ENCODE results near the gene RAE1. TPM values are rescaled to one million over a fixed set of nuclear protein-coding genes. Genes with fewer than 3 reads are reported as not detected.

The RAE1 gene, protein sequence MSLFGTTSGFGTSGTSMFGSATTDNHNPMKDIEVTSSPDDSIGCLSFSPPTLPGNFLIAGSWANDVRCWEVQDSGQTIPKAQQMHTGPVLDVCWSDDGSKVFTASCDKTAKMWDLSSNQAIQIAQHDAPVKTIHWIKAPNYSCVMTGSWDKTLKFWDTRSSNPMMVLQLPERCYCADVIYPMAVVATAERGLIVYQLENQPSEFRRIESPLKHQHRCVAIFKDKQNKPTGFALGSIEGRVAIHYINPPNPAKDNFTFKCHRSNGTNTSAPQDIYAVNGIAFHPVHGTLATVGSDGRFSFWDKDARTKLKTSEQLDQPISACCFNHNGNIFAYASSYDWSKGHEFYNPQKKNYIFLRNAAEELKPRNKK
- total RNA-seq (10 to 100 TPM; 12.9 to 18.6 (median 15.5) TPM), polyA plus RNA-seq (10 to 100 TPM in 1 of 2 donors, 1 to 10 TPM in 1; 7.5 to 26.8 TPM)
- long read RNA-seq, donor 1, transcript RAE1-203 (12 exons, 2,639 nt) = major isoform, 28 of 33 reads
- long read RNA-seq, donor 1, partial matches to known transcripts = 2 of 33 reads
- long read RNA-seq, donor 1, other reads (novel, unspliced or antisense) = 1 of 33 reads
- long read RNA-seq, donor 2, transcript RAE1-203 (12 exons, 2,639 nt) = major isoform, 145 of 155 reads
- long read RNA-seq, donor 2, partial matches to known transcripts = 2 of 155 reads
- long read RNA-seq, donor 2, other reads (novel, unspliced or antisense) = 5 of 155 reads
- long read RNA-seq, donor 3, transcript RAE1-203 (12 exons, 2,639 nt) = major isoform, 34 of 38 reads
- long read RNA-seq, donor 3, partial matches to known transcripts = 2 of 38 reads
- long read RNA-seq, donor 3, other reads (novel, unspliced or antisense) = 1 of 38 reads

DNA sequence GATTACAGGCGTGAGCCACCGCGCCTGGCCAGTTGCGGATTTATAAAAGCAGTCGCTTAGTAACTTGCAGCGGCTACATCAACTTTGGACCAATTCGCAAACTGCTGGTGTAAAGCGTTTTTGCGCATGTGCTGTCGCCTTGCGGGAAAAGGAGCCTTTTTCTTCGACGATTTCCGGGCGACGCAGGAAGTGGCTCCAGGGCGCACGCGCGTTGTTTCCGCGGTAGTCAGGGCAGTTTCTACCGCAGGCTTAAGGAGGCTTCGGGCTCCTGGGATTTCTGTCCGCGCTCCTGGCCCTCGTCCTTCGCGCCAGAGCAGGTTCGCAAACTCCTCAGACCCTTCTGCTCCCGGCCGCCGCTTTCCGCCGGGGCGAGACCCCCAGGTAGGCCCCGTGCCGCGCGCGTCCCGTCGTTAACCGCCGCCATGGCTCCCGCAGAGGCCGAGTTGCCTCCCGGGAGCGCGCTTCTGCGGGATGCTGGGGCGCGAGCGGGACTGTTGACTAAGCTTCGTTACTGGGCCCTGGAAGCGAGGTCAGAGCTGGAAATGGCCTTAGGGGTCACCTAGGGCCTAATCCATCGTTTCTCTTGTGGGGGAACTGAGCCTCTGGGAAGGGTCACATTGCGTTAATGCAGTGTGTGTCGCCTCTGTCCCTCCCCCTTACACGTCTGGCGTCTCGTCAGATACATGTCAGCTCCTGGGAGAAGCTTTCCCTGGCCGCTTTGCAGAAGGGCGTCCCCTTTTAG lies at the start of gene RAE1:
TSS of gene RAE1 (plus strand) at position 214 of the 742 bp plus-strand sequence. CDS start 2,784 bp downstream, outside the sequence.
- TF ChIP-seq, protein P1, sequence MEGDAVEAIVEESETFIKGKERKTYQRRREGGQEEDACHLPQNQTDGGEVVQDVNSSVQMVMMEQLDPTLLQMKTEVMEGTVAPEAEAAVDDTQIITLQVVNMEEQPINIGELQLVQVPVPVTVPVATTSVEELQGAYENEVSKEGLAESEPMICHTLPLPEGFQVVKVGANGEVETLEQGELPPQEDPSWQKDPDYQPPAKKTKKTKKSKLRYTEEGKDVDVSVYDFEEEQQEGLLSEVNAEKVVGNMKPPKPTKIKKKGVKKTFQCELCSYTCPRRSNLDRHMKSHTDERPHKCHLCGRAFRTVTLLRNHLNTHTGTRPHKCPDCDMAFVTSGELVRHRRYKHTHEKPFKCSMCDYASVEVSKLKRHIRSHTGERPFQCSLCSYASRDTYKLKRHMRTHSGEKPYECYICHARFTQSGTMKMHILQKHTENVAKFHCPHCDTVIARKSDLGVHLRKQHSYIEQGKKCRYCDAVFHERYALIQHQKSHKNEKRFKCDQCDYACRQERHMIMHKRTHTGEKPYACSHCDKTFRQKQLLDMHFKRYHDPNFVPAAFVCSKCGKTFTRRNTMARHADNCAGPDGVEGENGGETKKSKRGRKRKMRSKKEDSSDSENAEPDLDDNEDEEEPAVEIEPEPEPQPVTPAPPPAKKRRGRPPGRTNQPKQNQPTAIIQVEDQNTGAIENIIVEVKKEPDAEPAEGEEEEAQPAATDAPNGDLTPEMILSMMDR (IDR thresholded peaks at IDR 0.05) = no peak
- peak in 1 of 2 donors; percentile 64 for TF ChIP-seq POLR2A (IDR thresholded peaks at IDR 0.05)
- peak within 1 kb of the TSS; percentile 61 to 92 (median 86) for H3K27ac ChIP-seq
- H3K36me3 ChIP-seq = peaks cover 0 to 31% (median 3%) of the 10 kb centered on the region in 9 donors
- intact Hi-C loops (cut with DNase I) = no loop called here
- H3K4me3 ChIP-seq = peak within 1 kb of the TSS; percentile 71 to 100 (median 93)
- H3K4me1 ChIP-seq = peaks cover 0 to 16% (median 10%) of the 10 kb centered on the region in 12 donors
- WGBS, 4 donors = 0 to 1% (median 0%) methylated on average over 51 to 64 of the region's 64 CpGs
- H3K9me3 ChIP-seq = no peaks in the 10 kb centered on the region
- DNase-seq = peak; percentile 90 to 94 (median 92)
- peak; percentile 61 to 93 (median 90) for ATAC-seq
- no peaks in the 10 kb centered on the region for H3K27me3 ChIP-seq

DNA sequence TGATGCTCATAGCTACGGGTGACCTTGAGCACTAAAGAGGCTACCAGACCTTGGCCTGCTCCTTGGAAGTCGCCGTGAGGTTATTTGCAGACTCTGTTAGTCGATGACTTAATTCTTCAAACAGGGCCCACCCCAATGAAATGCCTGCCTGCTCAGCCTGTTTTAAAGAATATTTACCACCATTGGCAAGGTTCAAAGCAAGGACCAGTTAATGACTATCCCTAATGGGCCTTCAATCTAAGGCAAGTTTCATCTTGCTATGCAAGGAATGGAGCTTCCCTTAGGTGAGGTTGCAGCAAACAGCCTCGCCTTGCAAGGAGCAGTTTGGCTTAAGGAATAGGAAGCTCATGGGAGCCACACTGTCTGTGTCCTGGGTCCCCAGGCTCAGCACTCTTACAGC lies 44.3 kb upstream of the RAE1 start:
- H3K27me3 ChIP-seq = peaks cover 0 to 13% (median 0%) of the 10 kb centered on the region in 9 donors
- H3K9me3 ChIP-seq = no peaks in the 10 kb centered on the region
- intact Hi-C loops (cut with DNase I) = no loop called here
- no peak for ATAC-seq
- TF ChIP-seq, protein P1 (IDR thresholded peaks at IDR 0.05) = no peak
- TF ChIP-seq POLR2A (IDR thresholded peaks at IDR 0.05) = no peak
- no peaks in the 10 kb centered on the region for H3K36me3 ChIP-seq
- no peak overlapping the region for H3K27ac ChIP-seq
- 87 to 94% (median 91%) methylated on average over 4 to 5 of the region's 5 CpGs for WGBS, 4 donors
- no peak overlapping the region for H3K4me3 ChIP-seq
- no peak for DNase-seq
- H3K4me1 ChIP-seq = no peaks in the 10 kb centered on the region

DNA sequence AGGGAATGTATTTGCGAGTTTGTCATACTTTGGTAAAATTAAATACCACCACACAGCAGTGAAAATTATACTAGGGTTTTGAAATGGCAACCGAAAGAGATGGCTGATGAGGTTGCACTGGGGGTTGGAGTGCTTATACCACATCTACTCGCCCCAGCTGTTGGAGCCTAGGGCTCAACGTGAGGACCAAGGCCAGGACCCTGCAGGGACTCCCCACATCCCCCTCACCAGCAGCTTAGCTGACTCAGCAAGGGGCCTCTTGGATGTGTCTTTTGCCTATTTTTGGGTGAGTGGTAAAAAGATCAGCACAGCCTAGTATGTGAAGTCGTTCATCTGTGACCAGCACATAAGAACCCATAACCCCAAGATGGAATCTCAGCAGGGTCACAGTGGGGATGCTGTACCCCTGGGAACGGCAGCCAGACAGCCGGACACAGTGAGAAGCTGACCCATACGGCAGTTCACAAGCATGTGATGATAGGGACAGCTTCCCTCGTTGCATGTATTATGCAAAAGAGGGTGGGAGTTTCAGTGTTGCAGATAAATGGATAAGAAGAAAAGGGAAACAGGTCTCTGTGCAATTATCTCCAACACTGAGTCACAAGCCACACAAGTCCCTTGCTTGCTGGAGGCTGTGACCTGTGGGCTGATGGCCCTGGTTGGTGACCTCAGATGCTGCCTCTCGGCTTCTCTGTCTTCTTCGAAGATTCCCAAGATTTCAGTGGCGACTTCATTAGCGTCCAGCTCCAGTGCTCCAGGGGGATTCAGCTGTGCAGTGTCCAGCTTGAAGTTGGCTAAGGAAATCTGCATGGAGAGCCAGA lies 42.4 kb upstream of the RAE1 start:
- Histone ChIP-seq H3K9me3 (no peaks in the 10 kb centered on the region), H3K4me3 (no peak overlapping the region), H3K36me3 (no peaks in the 10 kb centered on the region), H3K27me3 (peaks cover 0 to 23% (median 0%) of the 10 kb centered on the region in 9 donors), H3K27ac (no peak overlapping the region), H3K4me1 (no peaks in the 10 kb centered on the region)
- intact Hi-C loops (cut with DNase I) = no loop called here
- no peak for DNase-seq
- 46 to 64% (median 60%) methylated on average over 13 of the region's 13 CpGs for WGBS, 4 donors
- no peak for ATAC-seq
- TF ChIP-seq POLR2A (IDR thresholded peaks at IDR 0.05) = no peak
- TF ChIP-seq, protein P1 (IDR thresholded peaks at IDR 0.05) = no peak
